GM15510 (cell line): ENCODE measurements around the gene GNB4.

Experiments used
- POLR2A ChIP-seq: IDR thresholded peaks from 3 replicates; pipeline ENCODE4 v1.6.1; 2011; ENCODE audit warnings: borderline replicate concordance; ENCODE audit not compliant: insufficient read length; ENCODE audit errors: extremely low read depth

GNB4 gene

DNA sequence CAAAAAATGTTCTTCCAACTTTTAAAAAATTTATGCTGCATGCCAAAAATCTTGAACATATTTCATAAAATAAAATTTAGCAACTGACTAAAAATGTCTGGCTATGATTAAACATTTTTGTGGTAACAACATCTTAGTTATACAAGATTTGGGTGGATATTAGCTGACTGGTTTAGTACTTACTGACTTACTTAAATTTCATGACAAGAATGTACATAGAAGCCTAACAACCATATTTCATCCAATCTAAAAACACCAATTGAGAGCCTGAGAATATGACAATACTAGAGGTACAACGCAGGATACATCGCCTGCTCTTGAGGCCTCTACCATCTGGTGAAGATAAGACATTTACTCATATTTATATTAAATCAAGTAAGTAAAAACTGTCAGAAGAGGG, 34.6 kb downstream of the GNB4 start:
- no peak for TF ChIP-seq POLR2A

DNA sequence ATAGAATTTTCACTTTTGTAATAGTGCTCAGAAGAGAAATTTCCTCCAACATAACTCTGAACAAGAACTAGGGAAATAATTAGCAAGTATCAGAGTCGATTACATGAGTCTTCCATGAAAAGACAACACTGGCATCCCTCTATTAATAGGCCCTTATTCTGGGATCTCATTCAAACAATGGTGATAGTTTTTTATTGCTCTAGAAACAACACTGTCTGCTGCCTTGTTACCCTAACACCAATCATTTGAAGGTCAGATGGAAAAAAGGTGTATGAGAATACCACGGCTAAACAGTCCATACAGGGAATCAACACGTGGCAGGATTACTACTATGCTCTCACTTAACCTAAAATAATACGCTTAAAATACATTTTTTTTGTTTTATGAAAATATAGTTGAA, 35.9 kb downstream of the GNB4 start:
- no peak for TF ChIP-seq POLR2A

DNA sequence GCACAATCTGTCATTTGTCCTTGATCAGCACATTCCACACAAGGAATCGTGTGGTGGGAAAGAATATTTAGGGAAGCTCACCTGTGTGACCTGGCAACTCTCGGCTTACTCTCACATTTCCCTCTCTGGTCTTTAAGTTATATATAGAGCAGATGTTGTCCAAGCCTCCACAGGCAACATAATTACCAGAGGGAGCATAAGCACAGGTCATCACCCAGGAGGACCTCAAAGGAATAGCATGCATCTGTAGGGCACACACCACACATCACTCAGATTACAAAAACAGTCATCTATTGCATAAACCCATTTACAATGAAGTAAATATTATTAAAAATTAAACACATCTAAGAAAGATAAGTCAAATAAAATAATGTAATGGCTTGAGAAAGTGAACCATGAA, 36.5 kb downstream of the GNB4 start:
- TF ChIP-seq POLR2A: no peak

DNA sequence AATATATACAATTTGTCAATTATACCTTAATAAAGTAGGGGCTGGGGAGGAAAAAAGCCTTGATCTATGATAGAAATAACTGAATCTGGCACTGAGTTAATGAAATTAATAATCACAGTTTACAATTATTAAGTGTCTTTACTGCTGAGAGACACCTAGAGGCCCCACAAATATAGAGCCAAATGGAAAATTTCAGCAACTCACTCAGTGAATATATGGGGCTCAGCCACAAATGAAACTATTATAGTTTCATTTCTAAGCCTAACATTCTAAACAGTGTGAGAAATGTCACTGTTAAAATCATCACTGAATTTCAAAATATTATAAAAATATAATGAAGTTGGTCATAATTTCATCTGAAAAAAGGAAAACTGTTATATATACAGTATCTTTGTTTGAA, 40.3 kb downstream of the GNB4 start:
- TF ChIP-seq POLR2A: no peak

DNA sequence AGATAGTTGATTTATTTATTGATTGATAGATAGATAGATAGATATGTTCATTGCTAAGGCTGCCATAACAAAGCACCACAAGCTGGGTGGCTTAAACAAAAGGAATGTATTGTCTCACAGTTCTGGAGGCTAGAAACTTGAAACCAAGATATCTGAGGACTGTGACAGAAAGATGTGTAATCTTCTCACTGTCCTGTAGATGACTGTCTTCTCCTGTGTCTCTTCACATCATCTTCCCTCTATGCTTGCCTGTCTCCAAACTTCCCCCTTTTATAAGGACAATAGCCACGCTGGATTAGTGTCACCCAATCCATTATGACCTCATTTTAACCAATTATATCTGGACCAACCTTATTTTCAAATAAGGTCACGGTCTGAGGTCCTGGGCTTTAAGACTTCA, 40.9 kb downstream of the GNB4 start:
- TF ChIP-seq POLR2A: no peak

DNA sequence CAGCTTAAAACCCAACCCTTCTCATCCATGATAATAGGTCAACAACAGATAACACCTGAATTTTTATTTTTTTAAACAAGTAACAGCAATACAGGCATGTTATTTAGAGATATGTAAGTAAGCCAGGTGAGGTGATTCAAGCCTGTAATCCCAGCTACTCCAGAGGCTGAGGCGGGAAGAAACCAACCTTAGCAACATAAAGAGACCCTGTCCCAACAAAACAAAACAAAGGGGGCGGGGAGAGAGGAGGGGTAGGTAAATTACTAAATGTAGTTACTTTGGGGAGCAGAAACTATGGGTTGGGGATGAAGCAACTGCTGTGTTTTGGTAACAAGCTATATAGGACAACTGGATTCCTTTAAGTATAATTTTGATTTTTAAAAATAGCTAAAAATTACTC, 47.0 kb downstream of the GNB4 start:
- TF ChIP-seq POLR2A: no peak

DNA sequence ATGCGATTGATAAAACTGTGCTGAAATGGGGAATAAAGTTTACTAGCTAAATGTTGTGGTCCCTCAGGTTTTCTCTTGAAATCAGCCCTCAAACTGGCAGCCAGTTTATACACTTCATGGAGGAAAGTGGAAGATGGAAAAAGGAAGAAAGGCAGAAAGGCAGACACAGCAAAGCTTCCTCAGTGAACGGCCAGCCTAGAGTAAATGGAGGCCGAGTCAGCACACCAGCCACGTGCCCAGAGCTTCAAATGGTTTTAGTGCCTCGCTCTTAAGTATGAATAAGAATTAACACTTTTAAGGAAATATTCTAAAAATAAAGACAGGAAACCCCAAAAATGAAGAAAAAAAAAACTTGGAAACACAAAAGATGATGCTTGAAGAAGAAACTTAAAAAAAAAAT, 48.3 kb downstream of the GNB4 start:
- no peak for TF ChIP-seq POLR2A

DNA sequence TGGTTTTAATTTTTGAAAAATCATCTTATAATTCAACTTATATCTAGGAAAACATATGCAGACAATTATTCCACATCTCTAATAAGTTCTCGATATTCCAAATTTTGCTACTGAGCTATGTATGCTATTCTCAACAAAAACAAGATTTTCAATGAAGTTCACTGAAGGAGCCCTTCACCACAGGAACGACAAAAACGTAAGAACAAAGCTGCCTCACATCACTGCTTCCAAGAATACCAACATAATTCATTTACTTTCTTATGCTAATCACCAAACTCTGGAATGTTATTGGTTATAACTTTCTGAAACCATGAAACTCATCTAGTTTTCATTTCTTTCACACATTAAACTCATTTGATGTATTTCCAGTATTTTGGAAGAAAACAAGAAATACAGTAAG, 49.7 kb downstream of the GNB4 start:
- TF ChIP-seq POLR2A: no peak

DNA sequence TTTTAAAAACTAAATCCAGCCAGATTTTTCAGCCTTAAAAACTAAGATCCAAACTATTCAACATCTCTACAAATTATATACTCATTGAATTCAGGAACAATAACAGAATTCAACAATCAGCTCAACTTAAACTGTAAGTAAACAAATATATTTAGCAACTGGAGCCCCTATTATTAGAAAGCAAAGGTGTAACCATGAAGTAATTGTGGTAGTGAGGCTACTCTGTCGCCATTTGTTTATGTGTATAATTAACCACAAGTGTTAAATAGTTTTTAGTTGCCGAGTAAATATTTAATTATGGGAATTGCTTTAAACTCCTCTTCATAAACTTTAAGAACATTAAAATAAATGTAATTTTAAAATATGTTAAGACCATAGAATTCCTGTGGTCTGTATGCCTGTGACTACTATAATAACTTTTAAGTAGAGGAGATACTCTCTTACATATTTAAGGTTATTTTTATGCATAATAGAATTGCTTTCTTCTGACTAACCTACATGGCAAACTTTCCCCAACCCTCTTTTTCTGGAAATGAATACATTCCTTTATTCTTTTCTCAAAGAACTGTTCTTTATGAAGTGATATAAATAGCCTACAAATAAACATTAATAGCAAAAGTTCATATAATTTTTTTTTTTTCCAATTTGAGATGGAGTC, 52.6 kb downstream of the GNB4 start:
- TF ChIP-seq POLR2A: no peak

DNA sequence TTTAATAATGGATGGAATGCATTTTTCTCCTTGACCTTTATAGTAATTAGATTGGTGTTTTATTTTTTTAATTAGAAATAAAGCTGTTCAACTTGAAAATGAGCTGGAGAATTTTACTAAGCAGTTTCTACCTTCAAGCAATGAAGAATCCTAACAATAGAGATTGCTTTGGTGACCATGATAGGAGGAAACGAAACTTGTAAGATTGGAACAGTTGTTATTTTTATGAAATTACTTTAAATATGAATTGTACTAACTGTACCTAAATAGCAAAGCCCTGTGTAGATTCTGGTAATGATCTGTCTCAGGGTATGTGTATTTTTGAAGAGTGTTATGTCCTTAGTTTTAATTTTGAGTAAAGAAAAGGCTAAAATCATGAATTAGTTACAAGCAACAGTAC, 59.4 kb downstream of the GNB4 start:
- no peak for TF ChIP-seq POLR2A

DNA sequence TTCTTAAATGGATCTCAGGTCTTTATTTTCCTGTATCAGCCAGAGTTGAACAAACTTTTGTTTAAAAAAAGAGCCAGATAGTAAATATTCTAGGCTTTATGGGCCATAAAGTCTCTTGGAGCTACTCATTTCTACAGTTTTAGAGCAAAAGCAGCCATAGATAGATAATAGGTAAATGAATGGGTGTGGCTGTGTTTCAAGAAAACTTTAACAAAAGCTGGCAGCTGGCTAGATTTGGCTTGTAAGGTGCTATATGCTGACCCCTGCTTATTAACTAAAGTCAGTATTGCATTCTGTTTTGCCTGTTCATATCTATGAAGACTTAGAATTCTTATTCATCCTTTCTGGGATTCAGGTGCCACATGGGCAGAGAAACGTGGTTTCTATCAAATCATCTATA, 74.8 kb downstream of the GNB4 start:
- no peak for TF ChIP-seq POLR2A

DNA sequence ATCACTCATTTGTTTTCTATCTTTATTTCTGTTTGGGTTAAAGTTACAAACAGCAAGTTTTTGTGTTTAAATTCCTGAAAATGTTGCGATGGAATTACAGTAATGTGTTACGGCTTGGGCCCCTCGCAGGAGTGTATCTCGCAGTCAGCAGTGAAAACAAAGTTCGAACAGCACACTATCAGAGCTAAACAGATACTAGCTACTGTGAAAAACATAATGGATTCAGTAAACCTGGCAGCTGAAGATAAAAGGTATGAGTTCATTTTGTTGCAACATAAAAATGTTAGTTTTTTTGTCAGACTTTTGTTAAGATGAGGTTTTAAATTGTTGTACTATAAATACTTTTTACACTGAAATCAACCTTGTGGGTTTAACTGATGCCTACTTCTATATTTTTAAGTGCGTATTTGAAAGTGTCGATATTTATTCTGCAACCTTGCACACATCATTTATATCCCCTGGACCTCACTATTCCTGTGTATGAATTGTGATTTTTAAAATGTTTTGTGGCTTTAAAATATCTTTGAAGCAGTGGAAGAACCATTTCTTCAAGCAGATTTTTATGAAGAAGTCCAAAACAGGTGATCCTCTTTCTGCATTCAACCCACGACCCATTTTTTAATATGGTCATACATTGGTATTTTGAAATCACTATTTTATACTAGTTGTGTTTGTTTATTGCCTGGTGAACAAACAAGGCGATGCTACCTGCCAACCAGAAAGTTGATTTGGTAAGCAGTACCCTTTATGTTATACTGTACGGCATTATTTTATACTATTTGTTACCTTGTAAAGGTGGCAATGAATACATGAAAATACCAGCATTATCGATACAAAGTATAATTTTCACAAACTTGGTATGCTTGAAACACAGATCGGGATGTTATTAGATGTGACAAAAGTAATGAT, 75.9 kb downstream of the GNB4 start:
- no peak for TF ChIP-seq POLR2A

DNA sequence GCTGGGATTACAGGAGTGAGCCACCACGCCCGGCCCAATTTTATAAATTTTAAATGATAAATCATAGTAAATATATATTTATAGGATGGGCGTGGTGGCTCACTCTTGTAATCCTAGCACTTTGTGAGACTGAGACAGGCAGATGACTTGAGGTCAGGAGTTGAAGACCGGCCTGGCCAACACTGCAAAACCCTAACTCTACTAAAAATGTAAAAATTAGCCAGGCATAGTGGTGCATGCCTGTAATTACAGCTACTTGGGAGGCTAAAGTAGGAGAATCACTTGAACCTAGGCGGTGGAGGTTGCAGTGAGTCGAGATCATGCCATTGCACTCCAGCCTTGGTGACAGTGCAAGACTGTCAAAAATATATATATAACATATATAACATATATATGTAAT, 77.3 kb downstream of the GNB4 start:
- no peak for TF ChIP-seq POLR2A

DNA sequence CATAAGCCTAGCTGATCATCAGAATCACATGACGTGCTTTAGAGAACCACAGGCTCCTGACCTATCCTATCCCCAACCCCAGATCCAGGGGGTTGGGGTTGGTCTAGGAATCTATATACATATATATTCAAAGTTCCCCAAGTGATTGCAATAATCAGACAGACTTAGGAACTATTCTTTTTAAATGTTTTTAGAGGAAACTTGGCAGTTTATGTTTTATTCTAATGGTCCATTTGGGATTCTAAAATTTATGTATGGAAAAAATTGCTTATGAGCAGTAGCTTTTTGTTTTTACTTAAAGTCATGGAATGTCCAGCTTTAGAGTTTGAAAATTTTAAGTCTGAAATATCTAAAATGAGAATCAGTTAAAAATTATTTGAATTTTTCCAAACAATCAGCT, 81.6 kb downstream of the GNB4 start:
- TF ChIP-seq POLR2A: no peak

DNA sequence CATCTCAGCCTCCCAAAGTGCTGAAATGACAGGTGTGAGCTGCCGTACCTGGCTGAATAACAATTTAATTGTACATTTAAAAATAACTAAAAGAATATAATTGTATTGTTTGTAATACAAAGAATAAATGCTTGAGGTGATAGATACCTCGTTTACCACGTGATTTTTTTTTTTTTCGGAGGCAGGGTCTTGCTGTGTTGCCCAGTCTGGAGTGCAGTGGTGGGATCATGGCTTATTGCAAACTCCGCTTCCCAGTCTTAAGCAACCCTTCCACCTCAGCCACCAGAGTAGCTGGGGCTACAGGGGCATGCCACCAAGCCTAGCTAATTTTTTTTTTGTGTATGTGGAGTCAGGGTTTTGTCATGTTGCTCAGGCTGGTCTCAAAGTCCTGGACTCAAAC, 87.9 kb downstream of the GNB4 start:
- TF ChIP-seq POLR2A: no peak

DNA sequence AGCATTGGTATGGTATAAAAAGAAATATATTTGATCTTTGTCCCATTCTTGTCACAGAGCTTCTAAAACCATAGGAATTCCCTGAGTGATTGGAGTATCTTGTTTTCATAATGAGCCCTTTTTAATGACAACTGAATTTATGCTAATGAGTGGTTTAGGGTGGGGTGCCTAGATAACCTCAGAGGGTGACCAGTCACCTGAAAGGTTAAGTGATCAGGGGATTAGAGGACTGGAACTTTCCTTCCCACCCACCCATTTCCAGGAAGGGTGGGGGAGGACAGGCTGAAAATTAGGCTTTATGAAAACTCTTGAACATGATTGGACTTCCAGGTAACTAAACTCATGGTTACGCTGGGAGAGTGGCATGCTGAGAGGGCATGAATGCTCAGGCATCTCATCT, 95.3 kb downstream of the GNB4 start:
- TF ChIP-seq POLR2A: no peak
